Body of pancreas (tissue), 4 donors: ENCODE data around the gene SFXN2.

Experiments used
- POLR2A ChIP-seq, 3 donors: fragments of 450-650 bp; IDR thresholded peaks; one replicate each; pipeline ENCODE4 v1.6.1; 2016; ENCODE audit warnings: antibody characterized with exemption in 3 of 3, mild to moderate bottlenecking in 2 of 3
- TF ChIP-seq, protein P1 (sequence below), 7 experiments: fragments of 450-650 bp in 4 of 7; fragments of 200-600 bp in 3 of 7; sonication (generic) in 3 of 7; IDR thresholded peaks; one replicate each; pipeline ENCODE4 v1.5.1; 2016 to 2019; ENCODE audit warnings: antibody characterized with exemption in 7 of 7

DNA sequence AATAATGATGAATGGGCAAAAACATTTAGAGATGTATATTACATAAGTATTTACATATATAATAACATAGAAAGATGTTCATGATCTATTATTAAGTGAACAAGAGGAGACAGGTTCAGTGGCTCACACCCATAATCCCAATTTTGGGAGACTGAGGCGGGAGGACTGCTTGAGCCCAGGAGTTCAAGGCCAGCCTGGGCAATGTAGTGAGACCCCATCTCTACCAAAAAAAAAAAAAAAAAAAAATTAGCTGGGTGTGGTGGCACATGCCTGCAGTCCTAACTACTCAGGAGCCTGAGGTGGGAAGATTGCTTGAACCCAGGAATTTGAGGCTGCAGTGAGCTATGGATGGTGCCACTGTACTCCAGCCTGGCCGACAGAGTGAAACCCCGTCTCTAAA lies 12.6 kb upstream of the SFXN2 start:
- TF ChIP-seq, protein P1, sequence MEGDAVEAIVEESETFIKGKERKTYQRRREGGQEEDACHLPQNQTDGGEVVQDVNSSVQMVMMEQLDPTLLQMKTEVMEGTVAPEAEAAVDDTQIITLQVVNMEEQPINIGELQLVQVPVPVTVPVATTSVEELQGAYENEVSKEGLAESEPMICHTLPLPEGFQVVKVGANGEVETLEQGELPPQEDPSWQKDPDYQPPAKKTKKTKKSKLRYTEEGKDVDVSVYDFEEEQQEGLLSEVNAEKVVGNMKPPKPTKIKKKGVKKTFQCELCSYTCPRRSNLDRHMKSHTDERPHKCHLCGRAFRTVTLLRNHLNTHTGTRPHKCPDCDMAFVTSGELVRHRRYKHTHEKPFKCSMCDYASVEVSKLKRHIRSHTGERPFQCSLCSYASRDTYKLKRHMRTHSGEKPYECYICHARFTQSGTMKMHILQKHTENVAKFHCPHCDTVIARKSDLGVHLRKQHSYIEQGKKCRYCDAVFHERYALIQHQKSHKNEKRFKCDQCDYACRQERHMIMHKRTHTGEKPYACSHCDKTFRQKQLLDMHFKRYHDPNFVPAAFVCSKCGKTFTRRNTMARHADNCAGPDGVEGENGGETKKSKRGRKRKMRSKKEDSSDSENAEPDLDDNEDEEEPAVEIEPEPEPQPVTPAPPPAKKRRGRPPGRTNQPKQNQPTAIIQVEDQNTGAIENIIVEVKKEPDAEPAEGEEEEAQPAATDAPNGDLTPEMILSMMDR (IDR thresholded peaks at IDR 0.05), result no peak
- TF ChIP-seq POLR2A (IDR thresholded peaks at IDR 0.05), result no peak
